ENCODE measurements around the gene CMTM5.
"Not testable (repeated sequence)": the region's sequence is repeated elsewhere in the genome, so short reads cannot be mapped to it uniquely, and the experiment has no call there.

CMTM5 gene

GRCh38 chr14:23379366-23380196 lies 2.7 kb downstream of the CMTM5 start:
- peak; percentile 60 for DNase-seq (ENCODE audit: low spot score)

GRCh38 chr14:23380197-23380914 lies 3.5 kb downstream of the CMTM5 start:
- no peak for DNase-seq (ENCODE audit: low spot score)

- DNase-seq (ENCODE audit: low spot score), result no peak
These were observed 4.1 kb downstream of the CMTM5 start for GRCh38 chr14:23380976-23381375.

DNA sequence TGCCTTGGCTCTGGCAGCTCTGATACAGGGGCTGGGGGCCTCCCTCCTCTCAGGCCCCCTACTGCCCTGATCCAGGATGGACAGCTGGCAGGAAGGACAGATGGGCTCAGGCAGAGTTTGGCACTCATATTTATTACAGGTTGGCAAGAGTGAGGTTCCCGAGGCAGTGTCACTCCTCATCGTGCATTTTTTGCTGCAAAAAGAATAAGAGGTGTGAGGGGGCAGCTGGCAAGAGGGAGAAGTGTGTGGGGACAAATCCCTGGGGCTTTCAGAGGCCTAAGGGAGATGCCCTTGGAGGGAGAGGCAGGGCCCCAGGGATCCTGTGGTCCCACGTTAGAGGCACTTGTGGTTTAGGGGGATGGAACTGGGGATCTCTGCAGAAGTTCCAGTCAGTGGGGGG lies 5.0 kb downstream of the CMTM5 start:
- peak; percentile 81 for DNase-seq (ENCODE audit: low spot score)

GRCh38 chr14:23382276-23382675 lies 5.4 kb downstream of the CMTM5 start:
- no peak for DNase-seq (ENCODE audit: low spot score)

DNA sequence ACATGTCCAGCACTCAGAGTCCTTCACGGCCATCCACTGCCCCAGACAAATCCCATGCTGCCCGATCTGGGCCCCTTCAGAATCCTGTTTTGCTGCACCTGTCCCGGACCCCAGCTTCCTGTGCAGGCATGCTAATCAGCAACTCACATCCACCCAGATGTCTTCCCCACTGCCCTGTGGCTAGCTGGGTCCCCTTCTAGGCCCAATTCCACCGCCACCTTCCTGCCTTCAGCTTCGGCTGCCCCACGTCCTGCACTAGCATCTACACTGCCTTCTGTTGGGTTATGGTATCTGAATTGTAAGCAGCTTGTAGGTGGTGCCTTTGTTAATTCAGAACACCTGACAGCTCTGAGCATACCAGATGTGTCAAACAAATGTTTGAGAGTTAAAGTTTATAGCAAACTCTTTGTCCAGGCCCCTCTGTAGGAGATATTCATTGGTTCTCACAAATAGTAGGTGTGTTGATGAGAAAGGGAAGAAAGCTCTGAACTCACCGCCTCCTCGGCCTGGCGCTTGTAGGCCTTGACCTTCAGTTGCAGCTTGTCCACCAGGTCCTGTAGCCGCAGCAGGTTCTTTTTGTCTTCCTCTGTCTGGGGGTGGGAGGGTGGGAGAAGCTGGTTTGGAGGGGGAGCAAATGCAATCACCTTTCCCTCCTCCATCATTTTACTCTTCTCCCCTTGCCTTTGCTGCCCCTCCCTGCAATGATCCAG lies 6.0 kb downstream of the CMTM5 start:
- no peak for DNase-seq (ENCODE audit: low spot score)

DNA sequence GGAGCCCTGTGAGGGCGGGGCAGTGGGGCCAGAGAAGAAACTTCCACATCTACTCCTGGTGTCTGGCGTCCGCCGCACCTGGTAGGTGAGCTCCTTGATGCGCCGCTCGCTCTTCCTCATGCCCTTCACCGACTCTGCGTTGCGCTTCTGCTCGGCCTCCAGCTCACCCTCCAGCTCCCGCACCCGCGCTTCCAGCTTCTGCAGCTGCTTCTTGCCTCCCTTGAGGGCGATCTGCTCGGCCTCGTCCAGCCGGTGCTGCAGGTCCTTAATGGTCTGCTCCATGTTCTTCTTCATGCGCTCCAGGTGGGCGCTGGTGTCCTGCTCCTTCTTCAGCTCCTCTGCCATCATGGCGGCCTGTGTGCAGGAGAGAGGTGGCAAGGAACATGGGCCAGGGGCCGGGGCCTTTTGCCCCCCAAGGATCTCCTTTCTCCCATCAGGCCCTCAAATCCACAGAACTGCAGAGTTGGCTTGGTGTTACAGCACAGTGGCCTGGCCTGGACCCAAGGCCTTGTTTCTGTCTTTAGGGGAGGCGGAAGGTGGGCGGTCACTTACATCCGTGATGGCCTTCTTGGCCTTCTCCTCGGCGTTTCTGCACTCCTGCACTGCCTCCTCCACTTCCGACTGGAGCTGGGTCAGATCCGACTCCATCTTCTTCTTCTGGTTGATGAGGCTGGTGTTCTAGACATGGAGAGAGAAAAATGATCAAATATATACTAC lies 7.7 kb downstream of the CMTM5 start:
- no peak for DNase-seq (ENCODE audit: low spot score)

DNA sequence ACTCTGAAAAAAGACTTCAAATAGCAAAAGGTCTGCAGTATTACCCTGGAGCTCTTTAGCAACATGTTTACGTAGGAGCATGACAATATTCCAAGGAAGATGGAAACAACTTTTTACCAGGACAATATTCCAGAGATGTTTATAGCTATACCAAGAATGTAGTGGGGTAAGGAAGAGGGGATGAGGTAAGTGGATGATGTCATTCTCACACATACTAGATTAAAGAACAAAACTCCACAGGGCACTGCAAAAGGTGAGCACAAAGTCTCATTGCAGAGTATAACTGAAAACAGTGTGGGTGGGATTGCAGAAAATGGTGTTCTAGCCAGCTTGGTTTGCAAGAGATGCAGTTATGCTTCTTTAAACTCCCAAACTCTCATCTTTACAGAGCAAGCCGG lies 8.4 kb downstream of the CMTM5 start:
- no peak for DNase-seq (ENCODE audit: low spot score)

GRCh38 chr14:23385642-23386265 lies 8.9 kb downstream of the CMTM5 start:
- DNase-seq (ENCODE audit: low spot score), result no peak

- not testable (repeated sequence) for DNase-seq (ENCODE audit: low spot score)
These were observed 9.4 kb downstream of the CMTM5 start for GRCh38 chr14:23386266-23386657.

- no peak for DNase-seq (ENCODE audit: low spot score)
These were observed 10.2 kb downstream of the CMTM5 start for GRCh38 chr14:23386999-23387398.

GRCh38 chr14:23387916-23388882 lies 11.4 kb downstream of the CMTM5 start:
- no peak for DNase-seq (ENCODE audit: low spot score)

GRCh38 chr14:23388996-23389395 lies 12.2 kb downstream of the CMTM5 start:
- no peak for DNase-seq (ENCODE audit: low spot score)

DNA sequence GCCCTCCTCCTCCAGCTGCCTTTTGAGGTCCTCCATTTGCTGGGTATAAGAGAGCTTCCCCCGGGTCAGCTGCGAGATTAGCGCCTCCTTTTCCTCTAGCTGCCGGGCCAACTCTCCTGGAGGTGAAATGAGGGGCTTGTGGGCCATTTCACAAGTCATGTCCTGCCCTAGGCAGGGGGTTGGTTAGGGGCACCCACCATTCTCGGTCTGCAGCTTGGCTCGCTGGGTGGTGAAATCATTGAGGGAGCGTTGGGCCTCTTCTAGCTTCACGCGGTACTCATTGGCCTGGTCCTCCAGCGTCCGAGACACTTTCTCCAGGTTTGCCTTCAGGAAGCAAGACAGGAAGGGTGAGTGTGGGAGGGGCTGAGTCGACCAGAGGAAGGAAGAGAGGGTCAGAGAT lies 12.6 kb downstream of the CMTM5 start:
- no peak for DNase-seq (ENCODE audit: low spot score)

- not testable (repeated sequence) for DNase-seq (ENCODE audit: low spot score)
These were observed 13.0 kb downstream of the CMTM5 start for GRCh38 chr14:23389871-23390270.

- DNase-seq (ENCODE audit: low spot score), result no peak
These were observed 15.8 kb downstream of the CMTM5 start for GRCh38 chr14:23392613-23393012.

DNA sequence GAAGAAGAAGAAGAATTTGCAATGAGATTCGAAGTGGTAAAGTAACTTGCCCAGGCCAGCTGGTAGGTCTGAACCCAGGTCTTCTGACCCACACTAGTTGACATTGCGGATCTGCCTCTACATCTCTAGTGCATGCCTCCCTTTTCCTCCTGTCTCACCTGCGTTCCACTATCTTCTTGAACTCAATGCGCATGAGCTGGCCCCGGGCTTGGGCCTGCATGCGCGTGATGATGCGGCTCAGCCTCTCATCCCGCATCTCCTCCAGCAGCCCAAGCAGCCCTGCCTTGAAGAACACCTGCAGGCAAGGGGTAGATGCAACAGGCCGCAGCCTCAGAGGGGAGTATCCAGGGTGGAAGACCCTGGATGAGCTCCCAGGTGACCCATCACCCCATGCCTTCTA lies 19.3 kb downstream of the CMTM5 start:
- no peak for DNase-seq (ENCODE audit: low spot score)

DNA sequence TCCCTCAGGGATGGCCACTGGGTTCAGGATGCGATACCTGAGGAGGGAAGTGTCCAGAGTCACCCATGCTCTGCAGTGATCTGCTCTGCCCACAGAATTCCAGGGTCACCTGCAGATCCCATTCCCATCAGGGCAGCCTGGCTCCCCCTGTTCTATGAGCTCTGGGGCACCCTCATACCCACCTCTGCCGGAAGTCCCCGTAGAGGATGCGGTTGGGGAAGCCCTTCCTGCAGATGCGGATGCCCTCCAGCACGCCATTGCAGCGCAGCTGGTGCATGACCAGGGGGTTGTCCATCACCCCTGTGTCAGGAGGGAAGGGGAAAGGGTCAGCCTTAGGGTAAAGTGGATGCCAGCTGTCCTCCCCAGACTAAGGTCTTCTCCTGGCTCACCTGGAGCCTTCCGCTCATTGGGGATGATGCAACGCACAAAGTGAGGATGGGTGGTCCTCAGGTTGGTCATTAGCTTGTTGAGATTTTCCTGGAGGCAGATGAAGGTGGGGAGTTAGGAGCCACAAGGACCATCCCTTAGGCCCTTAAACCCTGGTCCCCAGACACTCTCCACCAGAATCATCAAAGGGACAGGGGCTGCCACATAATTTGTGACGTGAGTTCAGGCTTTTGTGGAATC lies 20.0 kb downstream of the CMTM5 start:
- no peak for DNase-seq (ENCODE audit: low spot score)

GRCh38 chr14:23398348-23398747 lies 21.5 kb downstream of the CMTM5 start:
- no peak for DNase-seq (ENCODE audit: low spot score)

- no peak for DNase-seq (ENCODE audit: low spot score)
These were observed 22.3 kb downstream of the CMTM5 start for GRCh38 chr14:23399136-23399535.
